GM18907 (cell line): ENCODE results near the gene KCND3.

Experiments used
- ATAC-seq: cut with Tn5 transposase; IDR thresholded peaks from one replicate; pipeline ENCODE4 v1.9.1; 2021; ENCODE audit warnings: mild to moderate bottlenecking, moderate library complexity; ENCODE audit not compliant: unreplicated experiment

The KCND3 gene

GRCh38 chr1:111884772-111885443 lies 104.6 kb downstream of the KCND3 start:
- no peak for ATAC-seq

DNA sequence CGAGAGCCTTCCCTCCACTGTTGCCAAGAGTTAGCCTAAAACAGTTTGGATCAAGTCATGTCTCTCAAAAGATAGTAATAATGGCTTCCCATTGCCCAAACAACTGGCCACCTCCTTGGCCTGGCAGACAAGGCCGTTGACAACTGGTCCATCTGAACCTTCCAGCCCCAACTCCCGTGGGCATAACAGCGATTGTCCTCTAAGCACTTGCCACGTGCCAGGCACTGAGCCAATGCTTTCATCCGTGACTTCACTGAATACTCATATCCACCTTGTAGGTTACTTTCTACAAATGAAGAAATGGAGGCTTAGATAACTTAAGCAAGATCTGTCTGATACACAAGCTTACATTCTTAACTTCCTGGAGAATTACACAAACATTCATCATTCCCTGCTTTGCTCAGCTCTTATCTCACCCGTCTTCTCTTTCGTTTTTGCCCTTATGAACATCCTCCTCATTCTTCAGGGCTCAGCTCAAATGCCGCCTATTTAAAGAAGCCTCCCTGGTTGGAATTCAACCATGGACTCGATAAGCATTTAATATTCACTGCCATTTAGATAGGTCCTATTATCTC lies 106.4 kb downstream of the KCND3 start:
- ATAC-seq, result no peak

DNA sequence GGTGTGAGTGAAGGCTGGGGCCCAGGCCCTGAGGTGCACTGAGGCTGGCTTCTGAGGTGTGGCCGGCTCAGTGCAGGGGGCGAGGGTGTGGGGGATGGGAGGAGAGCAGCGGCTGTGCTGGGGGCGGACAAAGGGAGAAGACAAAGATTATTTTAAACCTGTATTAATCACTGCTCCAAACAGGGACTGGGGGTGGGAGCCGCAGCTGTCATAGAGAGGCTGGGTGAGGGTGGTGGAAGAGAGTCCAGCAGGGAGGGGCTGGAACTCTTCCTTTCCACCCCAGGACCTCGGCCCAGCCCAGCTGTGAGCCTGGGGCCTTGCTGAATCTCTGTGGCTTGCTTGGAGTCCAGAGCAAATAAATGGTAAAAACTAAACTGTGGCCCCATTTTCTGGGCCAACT lies 106.9 kb downstream of the KCND3 start:
- no peak for ATAC-seq

DNA sequence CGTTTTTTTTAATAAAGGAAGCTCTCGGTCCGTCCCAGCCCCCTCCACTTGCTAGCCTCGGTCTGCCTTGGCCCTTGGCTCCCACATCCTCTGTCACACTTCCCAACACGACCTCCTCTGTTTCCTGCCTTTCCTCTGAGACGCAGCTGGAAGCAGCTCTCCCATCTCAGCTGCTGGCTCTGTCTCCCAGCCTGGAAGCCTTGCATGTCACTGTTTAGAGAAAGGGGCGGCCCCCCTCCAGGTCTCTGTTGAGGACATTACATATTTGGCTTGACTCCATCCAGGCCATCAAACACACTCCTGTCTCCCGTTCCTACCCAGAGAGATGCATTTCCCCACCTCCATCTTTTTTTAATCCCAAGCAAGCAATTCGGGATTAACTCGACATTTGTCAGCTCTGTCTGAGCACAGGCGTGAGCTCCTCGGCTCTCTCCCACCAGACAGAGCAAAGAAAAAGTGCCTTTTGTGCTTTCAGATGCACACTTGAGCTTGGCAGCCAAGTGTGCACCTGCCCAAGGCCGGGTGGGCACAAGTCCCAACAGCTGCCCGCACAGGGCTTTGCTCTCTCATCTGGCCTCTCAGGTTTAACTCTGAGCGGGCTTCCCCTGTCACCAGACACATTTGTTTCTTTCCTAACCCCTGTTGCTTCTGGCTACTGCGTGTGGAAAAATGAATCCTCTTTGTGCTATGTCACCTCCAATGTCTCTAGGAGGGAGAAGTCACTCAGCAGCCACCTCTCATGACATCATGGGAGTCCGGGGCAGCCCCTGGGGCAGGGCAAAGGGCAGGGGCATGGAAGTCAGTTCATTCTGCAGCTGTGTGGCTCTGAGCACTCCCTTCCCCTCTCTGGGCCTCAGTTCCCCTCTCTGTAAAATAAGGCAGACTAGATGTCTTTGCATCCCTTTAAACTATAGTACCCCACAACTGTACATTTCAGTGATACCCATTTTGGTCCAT lies 108.3 kb downstream of the KCND3 start:
- no peak for ATAC-seq

GRCh38 chr1:111879081-111879480 lies 110.4 kb downstream of the KCND3 start:
- peak; percentile 4 for ATAC-seq

- peak; percentile 79 for ATAC-seq
Observed at GRCh38 chr1:111878649-111879048, 110.8 kb downstream of the KCND3 start.

- no peak for ATAC-seq
Observed at GRCh38 chr1:111878091-111878490, 111.4 kb downstream of the KCND3 start.

GRCh38 chr1:111876631-111877030 lies 112.8 kb downstream of the KCND3 start:
- no peak for ATAC-seq

- ATAC-seq, result no peak
Observed at GRCh38 chr1:111875640-111876039, 113.8 kb downstream of the KCND3 start.

GRCh38 chr1:111873460-111874030 lies 115.9 kb downstream of the KCND3 start:
- ATAC-seq, result no peak

- ATAC-seq, result no peak
Observed at GRCh38 chr1:111870181-111870580, 119.3 kb downstream of the KCND3 start.

- ATAC-seq, result no peak
Observed at GRCh38 chr1:111867868-111868440, 121.5 kb downstream of the KCND3 start.

GRCh38 chr1:111864862-111865261 lies 124.6 kb downstream of the KCND3 start:
- ATAC-seq, result no peak

- ATAC-seq, result no peak
Observed at GRCh38 chr1:111863401-111863800, 126.1 kb downstream of the KCND3 start.

- ATAC-seq, result no peak
Observed at GRCh38 chr1:111862599-111862998, 126.9 kb downstream of the KCND3 start.

DNA sequence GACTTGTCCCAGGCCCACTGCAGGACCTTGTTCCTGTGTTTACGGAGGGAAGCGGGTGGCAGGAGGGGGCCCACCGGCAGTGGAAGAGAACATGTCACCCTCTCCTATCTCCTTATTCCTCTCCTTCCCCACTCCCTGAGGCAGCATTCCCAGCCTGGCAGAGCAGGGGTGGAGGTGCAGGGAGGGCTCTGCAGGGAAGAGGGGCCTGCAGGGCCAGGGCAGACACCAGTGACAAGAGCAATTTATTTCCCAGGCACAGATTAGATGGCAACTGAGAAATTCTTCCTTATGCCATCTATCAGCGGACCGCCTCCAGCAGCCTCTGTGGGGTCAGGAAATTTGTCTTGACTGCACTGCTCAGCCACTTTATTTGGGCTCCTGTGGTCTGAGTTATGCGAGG lies 127.9 kb downstream of the KCND3 start:
- ATAC-seq, result no peak

DNA sequence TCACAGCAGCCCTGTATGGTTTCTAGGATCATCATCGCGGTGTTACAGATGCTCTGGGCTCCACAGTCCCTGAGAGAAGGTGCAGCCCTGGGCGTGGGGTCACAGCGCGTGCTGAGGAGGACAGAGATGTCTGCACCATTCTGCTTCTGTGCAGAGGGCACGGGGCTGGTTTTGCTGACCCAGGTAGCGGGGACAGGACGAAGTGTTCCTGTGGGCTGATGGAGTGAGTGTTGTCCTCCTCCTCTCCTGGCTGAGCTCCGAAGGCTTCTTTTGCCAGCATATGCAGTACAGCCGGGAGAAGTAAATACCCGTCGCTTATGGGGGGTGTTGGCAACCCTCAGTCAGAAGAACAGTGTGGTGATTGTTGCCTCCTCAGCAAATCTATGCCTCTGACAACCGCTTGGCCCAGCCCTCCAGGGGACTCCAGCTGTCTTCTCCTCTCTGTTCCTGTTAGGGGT lies 132.2 kb downstream of the KCND3 start:
- ATAC-seq, result no peak

- no peak for ATAC-seq
Observed at GRCh38 chr1:111856411-111857185, 132.9 kb downstream of the KCND3 start.

DNA sequence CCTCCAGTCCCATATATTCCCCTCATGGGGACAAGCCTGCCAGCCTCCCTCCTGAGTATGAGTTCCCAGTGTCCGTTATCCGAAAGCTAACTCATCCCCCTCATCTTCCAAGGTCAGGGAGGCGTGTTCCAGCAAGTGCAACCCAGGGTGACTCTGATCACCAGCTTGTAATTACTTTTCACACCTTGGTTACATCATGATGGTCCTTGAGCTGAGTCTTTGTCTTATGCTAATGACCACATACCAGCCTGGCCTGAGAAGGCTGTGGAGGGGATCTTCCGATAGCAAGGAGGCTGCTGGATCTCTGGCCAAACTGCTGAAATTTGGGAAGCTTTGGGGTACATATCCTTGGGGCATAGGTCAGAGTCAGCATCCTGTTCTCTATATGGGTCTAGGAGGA lies 134.2 kb downstream of the KCND3 start:
- no peak for ATAC-seq

GRCh38 chr1:111852261-111852721 lies 137.2 kb downstream of the KCND3 start:
- no peak for ATAC-seq
